Left renal pelvis (tissue), 4 donors: ENCODE data around the gene PRPF38B. TPM values are rescaled to one million over a fixed set of nuclear protein-coding genes. Genes with fewer than 3 reads are reported as not detected.

Source experiments
- polyA plus RNA-seq, 4 donors: library from polyadenylated mRNA; unstranded; fragments of 120-200 nt; gene quantifications; one replicate each; pipeline ENCODE4 v1.2.1, GENCODE V29; 2013; ENCODE audit not compliant: insufficient read length in 4 of 4

Gene PRPF38B
- polyA plus RNA-seq, 4 donors: 53.3 to 93.5 (median 72.4) TPM

Other genes with a start within 250 kb of the PRPF38B start
- not detected for gene NBPF6, start 242.0 kb upstream of the PRPF38B start, polyA plus RNA-seq
- 10 to 100 TPM; 17.1 to 31.1 (median 22.4) TPM for gene EEIG2, start 132.2 kb upstream of the PRPF38B start, polyA plus RNA-seq
- gene HENMT1, start 31.2 kb upstream of the PRPF38B start, polyA plus RNA-seq: 10 to 100 TPM; 11.2 to 19.5 (median 14.2) TPM
- under 1 TPM in 1 of 4 donors, not detected in 3; 0.05 TPM for gene FNDC7, start 20.6 kb downstream of the PRPF38B start, polyA plus RNA-seq
- gene STXBP3, start 54.4 kb downstream of the PRPF38B start, polyA plus RNA-seq: 10 to 100 TPM; 40.1 to 83.0 (median 73.8) TPM
- under 1 TPM in 1 of 4 donors, not detected in 3; 0.18 TPM for gene AKNAD1, start 164.8 kb downstream of the PRPF38B start, polyA plus RNA-seq
- gene GPSM2, start 184.7 kb downstream of the PRPF38B start, polyA plus RNA-seq: 10 to 100 TPM; 16.3 to 20.2 (median 17.8) TPM